Kidney (tissue), 14 donors: ENCODE data around the gene NSRP1. TPM values are rescaled to one million over a fixed set of nuclear protein-coding genes. Genes with fewer than 3 reads are reported as not detected.
A peak's percentile ranks its signal among the peaks of the same experiment; 100 is the strongest.

ENCODE experiments used
- DNase-seq, 5 donors: peaks; one replicate each; pipeline ENCODE4 v3.0.0-alpha.2; 2013 to 2020
- FAIRE-seq: peaks from 2 replicates; lab custom pipeline; 2012; peaks lifted over from hg19 to GRCh38; lab: Jason Lieb, UNC
- H3K27ac ChIP-seq, 2 donors: one replicate each; pipeline ENCODE4 v1.7.0; 2013; ENCODE audit warnings: low read depth in 2 of 2, low read length in 2 of 2, inconsistent platforms in 1 of 2
- H3K27me3 ChIP-seq: one replicate; pipeline ENCODE4 v1.7.1; 2013; ENCODE audit warnings: low read length, inconsistent platforms; ENCODE audit not compliant: control insufficient read depth, insufficient read depth
- H3K36me3 ChIP-seq, 3 donors: one replicate each; pipeline versions ENCODE4 v1.7.0 to v1.7.1; 2013; ENCODE audit warnings: low read length in 3 of 3, control low read depth in 1 of 3, inconsistent platforms in 1 of 3; ENCODE audit not compliant: insufficient read depth in 3 of 3, control insufficient read depth in 2 of 3
- H3K4me1 ChIP-seq, 3 donors: one replicate each; pipeline versions ENCODE4 v1.7.0 to v1.7.1; 2013; ENCODE audit warnings: low read length in 3 of 3, inconsistent platforms in 1 of 3, low read depth in 1 of 3; ENCODE audit not compliant: control insufficient read depth in 2 of 3, insufficient read depth in 2 of 3
- H3K4me3 ChIP-seq, 3 donors: one replicate each; pipeline versions ENCODE4 v1.7.0 to v1.8.1; 2013; ENCODE audit warnings: low read length in 3 of 3, control low read depth in 1 of 3, inconsistent platforms in 1 of 3
- H3K9ac ChIP-seq, 3 donors: one replicate each; pipeline versions ENCODE4 v1.7.0 to v1.7.1; 2013; ENCODE audit warnings: low read length in 3 of 3, control low read depth in 1 of 3, inconsistent platforms in 1 of 3
- H3K9me3 ChIP-seq, 3 donors: one replicate each; pipeline versions ENCODE4 v1.7.0 to v1.7.1; 2013; ENCODE audit warnings: low read length in 3 of 3, control low read depth in 1 of 3, inconsistent platforms in 1 of 3; ENCODE audit not compliant: control insufficient read depth in 2 of 3, insufficient read depth in 1 of 3
- intact Hi-C: fragments of 100-400 bp; cut with DNase I; formaldehyde crosslinking; loops from one replicate; pipeline ENCODE4 v1.11.1; 2022
- polyA plus RNA-seq: library from polyadenylated mRNA; stranded (reverse); fragments of 350-450 nt; fragmentation: Illumina TruSeq; extraction: RNeasy Lipid Tissue Mini Kit (QIAGEN cat#74804); gene quantifications from one replicate; pipeline ENCODE4 v1.2.3, GENCODE V29; 2014; ENCODE audit warnings: low read depth, low replicate concordance; ENCODE audit not compliant: insufficient read depth
- total RNA-seq: library from RNA; stranded (reverse); fragmentation: NEBNext Ultra II Directional; extraction: Animal tissue kit (Norgen Biotek cat#: 25700); gene quantifications from one replicate; pipeline ENCODE4 v1.2.1, GENCODE V29; 2021
- TF ChIP-seq, protein P1 (sequence below): IDR thresholded peaks from 3 replicates; pipeline ENCODE4 v1.5.1; 2012; ENCODE audit warnings: mild to moderate bottlenecking, moderate library complexity, borderline replicate concordance; ENCODE audit not compliant: insufficient read depth; ENCODE audit errors: extremely low read depth
- donor health status: control.
- donor health status: control.
- donor health status: control.
- donor health status: control.
- donor health status: control.
- donor health status: DM: yes; HTN: yes; CAD: no.
- donor health status: Normal renal cell carcinoma (clear cell type).

NSRP1 gene
- total and polyA plus RNA-seq, 2 donors from 2014 or later, result 17.2 to 40.2 TPM

DNA sequence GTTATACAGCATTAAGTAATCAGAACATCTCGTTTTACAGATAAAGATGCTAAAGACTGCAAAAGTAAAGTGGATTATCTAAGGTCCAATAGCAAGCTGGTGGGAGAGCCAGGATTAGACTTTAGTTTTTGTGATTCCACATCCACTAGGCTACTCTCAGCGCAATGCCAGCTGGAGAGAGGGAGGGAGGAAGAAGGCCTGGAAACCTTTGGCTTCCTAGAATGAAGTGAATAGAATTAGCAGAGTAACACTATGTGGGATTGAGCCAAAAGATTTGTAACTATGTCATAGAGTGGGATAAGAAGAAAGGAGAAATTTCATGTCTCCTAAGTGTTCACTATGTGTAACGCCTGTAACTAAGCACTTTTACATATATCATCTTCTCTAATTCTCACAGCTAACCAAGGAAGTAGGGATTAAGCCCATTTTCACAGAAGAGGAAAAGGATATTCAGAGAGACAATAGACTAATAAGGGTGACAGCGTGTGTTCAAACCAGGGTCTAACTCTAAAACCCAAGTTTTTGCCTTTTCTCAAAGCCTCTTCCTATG, 25.4 kb upstream of the NSRP1 start:
- no peak overlapping the region for H3K4me3 ChIP-seq
- H3K9me3 ChIP-seq, result no peaks in the 10 kb centered on the region
- TF ChIP-seq, protein P1, sequence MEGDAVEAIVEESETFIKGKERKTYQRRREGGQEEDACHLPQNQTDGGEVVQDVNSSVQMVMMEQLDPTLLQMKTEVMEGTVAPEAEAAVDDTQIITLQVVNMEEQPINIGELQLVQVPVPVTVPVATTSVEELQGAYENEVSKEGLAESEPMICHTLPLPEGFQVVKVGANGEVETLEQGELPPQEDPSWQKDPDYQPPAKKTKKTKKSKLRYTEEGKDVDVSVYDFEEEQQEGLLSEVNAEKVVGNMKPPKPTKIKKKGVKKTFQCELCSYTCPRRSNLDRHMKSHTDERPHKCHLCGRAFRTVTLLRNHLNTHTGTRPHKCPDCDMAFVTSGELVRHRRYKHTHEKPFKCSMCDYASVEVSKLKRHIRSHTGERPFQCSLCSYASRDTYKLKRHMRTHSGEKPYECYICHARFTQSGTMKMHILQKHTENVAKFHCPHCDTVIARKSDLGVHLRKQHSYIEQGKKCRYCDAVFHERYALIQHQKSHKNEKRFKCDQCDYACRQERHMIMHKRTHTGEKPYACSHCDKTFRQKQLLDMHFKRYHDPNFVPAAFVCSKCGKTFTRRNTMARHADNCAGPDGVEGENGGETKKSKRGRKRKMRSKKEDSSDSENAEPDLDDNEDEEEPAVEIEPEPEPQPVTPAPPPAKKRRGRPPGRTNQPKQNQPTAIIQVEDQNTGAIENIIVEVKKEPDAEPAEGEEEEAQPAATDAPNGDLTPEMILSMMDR, result no peak
- no peaks in the 10 kb centered on the region for H3K36me3 ChIP-seq
- FAIRE-seq (no peak), DNase-seq (no peak)
- H3K27me3 ChIP-seq, result no peaks in the 10 kb centered on the region
- no peak overlapping the region for H3K27ac ChIP-seq
- no peak overlapping the region for H3K9ac ChIP-seq
- no peaks in the 10 kb centered on the region for H3K4me1 ChIP-seq
- intact Hi-C loops, result no loop called here

DNA sequence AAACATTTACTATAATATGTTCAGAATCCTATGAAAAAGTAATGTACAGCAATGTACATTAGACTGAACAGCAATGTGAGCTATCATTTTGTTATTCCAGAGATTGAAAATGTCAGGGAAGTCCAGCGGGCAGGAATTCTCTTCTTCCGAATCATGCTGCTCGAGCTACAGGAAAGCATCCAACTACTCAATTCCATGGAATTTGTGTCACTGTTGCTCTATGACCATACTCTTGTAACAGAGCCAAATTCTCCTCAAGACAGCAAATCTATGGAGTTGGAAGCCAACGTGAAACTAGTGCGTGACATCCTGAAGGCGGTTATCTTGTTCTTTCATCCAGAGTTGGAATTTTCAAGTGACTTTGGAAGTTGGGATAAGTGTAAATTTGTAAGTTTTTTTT, 24.8 kb upstream of the NSRP1 start:
- H3K36me3 ChIP-seq, result no peaks in the 10 kb centered on the region
- H3K27ac ChIP-seq, result no peak overlapping the region
- H3K27me3 ChIP-seq, result no peaks in the 10 kb centered on the region
- no peak overlapping the region for H3K4me3 ChIP-seq
- FAIRE-seq, result no peak
- no peak overlapping the region for H3K9ac ChIP-seq
- no peak for DNase-seq
- intact Hi-C loops, result no loop called here
- no peaks in the 10 kb centered on the region for H3K9me3 ChIP-seq
- TF ChIP-seq, protein P1, result no peak
- no peaks in the 10 kb centered on the region for H3K4me1 ChIP-seq

DNA sequence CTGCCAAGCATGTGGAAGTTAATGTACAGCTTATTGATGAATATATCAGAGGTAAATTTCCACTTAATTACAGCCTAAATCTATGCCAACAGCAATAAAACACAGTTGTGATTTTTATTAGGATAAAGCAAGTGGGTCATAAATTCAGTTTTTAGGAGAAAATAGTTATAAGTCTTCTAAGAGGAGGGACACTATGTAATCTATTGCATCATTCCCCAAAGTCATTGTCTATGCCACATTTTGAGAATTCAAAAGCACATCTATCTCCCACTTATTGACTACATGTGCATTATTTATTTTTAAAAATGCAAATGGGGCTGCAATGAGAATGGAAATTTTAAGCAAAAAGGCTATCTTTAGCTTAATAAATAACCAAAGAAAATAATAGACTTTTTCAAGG, 23.7 kb upstream of the NSRP1 start:
- Histone ChIP-seq H3K9me3 (no peaks in the 10 kb centered on the region), H3K4me1 (no peaks in the 10 kb centered on the region), H3K36me3 (no peaks in the 10 kb centered on the region), H3K4me3 (no peak overlapping the region), H3K9ac (no peak overlapping the region), H3K27ac (no peak overlapping the region), H3K27me3 (no peaks in the 10 kb centered on the region)
- FAIRE-seq (no peak), DNase-seq (no peak)
- TF ChIP-seq, protein P1, result no peak
- intact Hi-C loops, result no loop called here

DNA sequence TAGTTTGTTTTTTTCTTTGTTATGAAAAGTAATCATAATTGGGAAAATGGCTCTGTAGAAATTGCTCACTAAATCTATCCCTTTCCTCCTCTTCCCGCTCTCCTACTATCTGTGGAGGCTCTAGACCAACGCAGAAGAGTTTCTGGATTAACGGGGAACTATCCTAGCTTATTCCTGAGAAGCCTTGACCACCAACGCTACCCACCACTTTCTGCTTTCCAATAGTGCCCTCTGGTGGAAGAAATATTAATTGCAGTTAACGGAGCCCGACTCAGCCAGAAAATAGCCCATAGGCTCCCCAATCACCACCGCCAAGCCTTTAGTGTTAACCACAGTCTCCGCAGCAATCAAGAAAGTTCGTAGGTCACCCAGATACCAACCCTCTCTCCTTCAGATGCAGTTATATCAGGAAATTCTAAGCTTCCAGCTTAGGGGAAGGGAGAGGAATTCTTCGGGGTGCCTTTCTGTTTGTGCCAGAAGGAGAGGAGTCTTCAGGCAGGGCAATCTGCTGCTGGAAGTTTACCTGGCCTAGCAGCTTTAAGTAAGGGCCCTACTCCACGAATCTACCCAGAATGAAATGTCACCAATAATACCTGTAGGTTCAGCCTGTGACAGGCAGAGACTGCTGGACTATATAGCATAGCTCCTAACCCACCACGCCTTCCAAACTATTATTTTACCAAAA, 23.0 kb upstream of the NSRP1 start:
- DNase-seq (peak in 4 of 5 donors; percentile 65 to 86 (median 76)), FAIRE-seq (no peak)
- H3K4me1 ChIP-seq, result no peaks in the 10 kb centered on the region
- no peaks in the 10 kb centered on the region for H3K9me3 ChIP-seq
- no peak overlapping the region for H3K27ac ChIP-seq
- H3K4me3 ChIP-seq, result no peak overlapping the region
- TF ChIP-seq, protein P1, result peak; percentile 71
- no peaks in the 10 kb centered on the region for H3K27me3 ChIP-seq
- H3K9ac ChIP-seq, result no peak overlapping the region
- no peaks in the 10 kb centered on the region for H3K36me3 ChIP-seq
- intact Hi-C loops, result no loop called here
